Measurements from ENCODE around the gene ARFGAP2.

DNA sequence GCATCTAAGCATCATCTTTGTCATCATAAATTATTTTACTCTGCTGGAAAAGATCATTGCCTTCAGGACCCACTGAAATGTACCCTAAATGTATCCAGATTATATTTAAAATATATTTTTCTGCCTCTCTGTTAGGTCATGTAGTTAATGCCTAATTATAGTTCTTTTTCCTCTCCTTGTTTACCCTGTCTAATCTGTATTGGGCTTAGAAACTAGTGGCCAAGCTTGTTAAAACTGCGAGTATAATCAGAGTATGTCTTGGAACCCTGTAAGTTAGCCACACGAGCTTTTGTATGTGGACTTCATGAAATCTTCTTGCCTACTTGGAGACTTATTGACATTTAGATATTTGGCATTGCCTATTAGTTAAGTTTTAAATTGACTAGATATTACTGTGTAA is 55.6 kb downstream of the ARFGAP2 start:
- TF ChIP-seq CTCF (IDR thresholded peaks at IDR 0.05) = no peak
- TF ChIP-seq EZH2 (IDR thresholded peaks at IDR 0.05) = no peak
- TF ChIP-seq EZH2phosphoT487 (IDR thresholded peaks at IDR 0.05) = no peak

Data from neural progenitor cell (in vitro differentiated cells).